GM19023 (cell line): Measurements from ENCODE around the gene SLCO1A2.
A peak's percentile ranks its signal among the peaks of the same experiment; 100 is the strongest.

Experiments used
- ATAC-seq: cut with Tn5 transposase; IDR thresholded peaks from one replicate; pipeline ENCODE4 v1.9.1; 2021; ENCODE audit warnings: mild to moderate bottlenecking, moderate library complexity; ENCODE audit not compliant: unreplicated experiment

Gene SLCO1A2

GRCh38 chr12:21336656-21337055 lies 1.9 kb upstream of the SLCO1A2 start:
- ATAC-seq, result no peak

GRCh38 chr12:21330682-21331253 lies 3.9 kb downstream of the SLCO1A2 start:
- ATAC-seq, result no peak

DNA sequence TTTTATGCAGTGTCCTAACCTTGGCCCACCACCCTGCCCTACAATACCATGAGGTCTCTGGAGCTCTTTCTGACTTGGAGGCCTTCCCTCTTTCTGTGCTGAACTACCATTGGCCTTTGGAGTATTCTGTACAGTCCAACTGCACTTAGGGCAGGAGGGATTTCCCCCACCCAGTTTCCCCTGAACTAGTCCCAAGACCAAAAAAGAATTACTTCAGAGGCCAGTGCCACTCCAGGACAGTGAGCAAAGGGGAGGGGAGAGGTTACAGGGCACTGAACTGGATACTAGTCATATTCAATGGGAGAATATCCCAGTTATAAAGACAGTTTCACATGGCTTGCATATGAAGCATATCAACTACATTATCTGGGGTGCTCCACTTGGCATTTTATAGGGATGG lies 6.1 kb downstream of the SLCO1A2 start:
- no peak for ATAC-seq

GRCh38 chr12:21324551-21324950 lies 10.2 kb downstream of the SLCO1A2 start:
- ATAC-seq, result no peak

DNA sequence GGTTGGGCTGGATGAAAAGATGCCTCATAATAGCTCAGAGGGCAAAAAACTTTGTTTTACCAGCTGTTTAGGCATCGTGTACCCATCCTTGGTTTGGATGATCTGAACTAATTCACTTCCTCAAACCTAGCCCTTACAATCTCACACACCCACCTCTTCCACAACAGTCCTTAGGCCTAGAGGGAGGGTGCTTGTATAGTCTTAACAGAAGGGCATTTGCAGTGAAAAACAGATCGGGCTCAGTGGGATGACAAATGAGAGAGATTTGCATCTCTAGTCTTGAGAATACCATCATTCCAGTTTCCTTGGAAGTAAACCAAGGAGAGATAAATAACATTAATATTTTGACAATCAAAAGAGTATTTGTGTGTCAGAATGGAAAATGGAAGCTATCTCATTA lies 11.0 kb downstream of the SLCO1A2 start:
- ATAC-seq, result no peak

GRCh38 chr12:21308785-21309184 lies 25.9 kb downstream of the SLCO1A2 start:
- no peak for ATAC-seq

- no peak for ATAC-seq
Observed at GRCh38 chr12:21305661-21306060, 29.1 kb downstream of the SLCO1A2 start.

DNA sequence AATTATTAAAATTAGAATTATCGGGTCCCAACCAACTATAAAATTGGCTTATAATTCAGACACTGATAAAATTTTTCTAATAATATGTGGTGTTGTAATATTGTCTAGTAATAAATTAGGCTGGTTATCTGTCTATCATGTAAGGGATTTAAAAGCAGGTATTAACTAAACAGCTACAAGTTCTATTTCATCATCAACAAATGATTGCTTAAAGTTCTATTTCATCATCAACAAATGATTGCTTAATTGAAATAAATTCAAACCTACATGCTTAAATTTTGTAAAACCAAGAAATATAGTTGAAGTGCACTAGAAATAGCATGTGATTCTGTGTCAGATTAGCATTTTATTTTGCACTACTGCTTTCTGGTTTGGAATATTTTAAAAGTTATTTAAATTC lies 34.1 kb downstream of the SLCO1A2 start:
- no peak for ATAC-seq

- ATAC-seq, result peak; percentile 52
Observed at GRCh38 chr12:21296751-21297406, 37.8 kb downstream of the SLCO1A2 start.

GRCh38 chr12:21296348-21296747 lies 38.4 kb downstream of the SLCO1A2 start:
- ATAC-seq, result no peak

DNA sequence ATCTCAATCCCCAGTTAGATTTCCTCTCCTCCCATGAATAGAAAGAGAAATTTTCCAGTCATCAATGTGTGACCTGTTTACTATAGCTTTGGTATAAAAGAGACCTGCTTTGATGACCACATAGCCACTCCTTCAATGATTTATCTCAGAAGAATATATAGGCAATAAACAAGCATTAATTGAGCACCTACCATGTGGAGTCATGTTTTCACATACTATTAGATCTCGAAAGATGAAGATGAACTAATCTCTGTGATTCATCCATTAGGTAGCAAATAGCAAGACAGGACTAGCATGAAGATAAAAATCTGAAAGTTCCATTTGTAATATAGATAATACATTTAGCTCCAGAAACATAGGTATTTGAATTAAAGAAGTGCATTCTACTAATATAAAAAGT lies 40.5 kb downstream of the SLCO1A2 start:
- ATAC-seq, result no peak

- no peak for ATAC-seq
Observed at GRCh38 chr12:21292111-21292510, 42.6 kb downstream of the SLCO1A2 start.

DNA sequence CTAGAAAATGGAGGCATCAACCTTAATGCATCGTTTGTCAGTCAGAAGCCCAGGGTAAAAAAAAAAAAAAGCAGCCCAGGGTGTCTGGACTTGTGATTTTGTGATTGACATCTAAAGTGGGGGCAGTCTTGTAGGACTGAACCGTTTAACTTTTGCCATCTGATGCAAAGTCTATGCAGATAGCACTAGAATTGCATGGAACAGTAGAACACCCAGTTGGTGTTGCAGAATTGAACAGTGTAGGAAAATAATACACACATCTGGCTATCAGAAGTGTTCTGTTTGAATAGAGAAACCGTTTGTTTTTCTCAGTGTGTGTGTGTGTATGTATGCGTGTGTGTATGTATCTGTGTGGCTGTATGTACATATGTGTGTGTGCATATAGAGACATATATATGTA lies 45.0 kb downstream of the SLCO1A2 start:
- ATAC-seq, result no peak

DNA sequence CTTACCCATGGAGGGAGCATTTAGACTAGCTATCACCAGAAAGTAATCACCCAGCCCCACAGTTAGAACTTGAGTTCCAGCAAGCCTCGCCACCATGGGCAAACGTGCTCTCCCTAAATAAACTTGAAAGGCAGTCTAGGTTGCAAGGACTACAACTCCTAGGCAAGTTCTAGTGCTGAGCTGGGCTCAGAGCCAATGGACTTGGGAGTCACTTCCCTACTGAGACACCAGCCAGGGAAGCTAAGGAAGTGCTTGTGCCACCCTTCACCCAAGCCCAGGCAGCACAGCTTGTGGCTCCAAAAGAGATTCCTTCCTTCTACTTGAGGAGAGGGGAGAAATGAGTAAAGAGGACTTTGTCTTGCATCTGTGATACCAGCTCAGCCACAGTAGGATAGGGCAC lies 57.9 kb downstream of the SLCO1A2 start:
- no peak for ATAC-seq

DNA sequence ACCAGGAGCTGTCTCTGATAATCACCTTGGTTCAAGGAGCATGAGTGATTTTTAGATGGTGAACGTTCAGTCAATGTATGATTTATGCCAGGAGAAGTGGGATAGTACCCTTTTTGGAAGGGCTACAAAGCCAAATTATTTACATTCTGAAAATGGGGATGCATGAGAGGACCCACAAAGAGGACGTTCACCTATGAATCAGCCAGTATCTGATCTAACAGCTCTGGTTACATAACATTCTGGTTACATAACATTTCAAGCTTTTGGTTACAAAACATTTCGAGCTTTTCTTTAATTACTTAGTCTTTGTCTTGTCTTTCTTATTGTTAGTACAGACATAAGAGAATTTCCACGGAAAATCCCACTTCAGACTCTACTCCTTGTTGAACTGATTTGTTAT lies 68.8 kb downstream of the SLCO1A2 start:
- no peak for ATAC-seq

DNA sequence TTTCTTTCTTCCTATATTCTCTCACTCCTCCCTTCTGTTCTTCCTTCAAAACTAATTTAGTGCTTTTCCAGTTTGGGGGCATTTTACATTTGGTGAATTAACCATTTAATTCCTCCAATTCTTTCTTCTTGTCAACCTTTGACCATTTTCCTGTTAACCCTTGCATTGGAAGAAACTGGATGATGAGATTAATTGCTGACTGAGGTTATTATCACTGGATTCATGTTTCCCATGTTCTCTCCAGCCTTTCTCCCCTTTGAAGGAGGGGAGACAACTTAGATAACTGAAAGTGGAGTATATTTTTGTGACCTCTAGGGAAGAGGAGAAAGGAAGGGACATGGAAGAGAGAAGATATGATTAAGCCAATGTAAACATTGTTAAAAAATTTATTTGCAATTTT lies 70.5 kb downstream of the SLCO1A2 start:
- ATAC-seq, result no peak

DNA sequence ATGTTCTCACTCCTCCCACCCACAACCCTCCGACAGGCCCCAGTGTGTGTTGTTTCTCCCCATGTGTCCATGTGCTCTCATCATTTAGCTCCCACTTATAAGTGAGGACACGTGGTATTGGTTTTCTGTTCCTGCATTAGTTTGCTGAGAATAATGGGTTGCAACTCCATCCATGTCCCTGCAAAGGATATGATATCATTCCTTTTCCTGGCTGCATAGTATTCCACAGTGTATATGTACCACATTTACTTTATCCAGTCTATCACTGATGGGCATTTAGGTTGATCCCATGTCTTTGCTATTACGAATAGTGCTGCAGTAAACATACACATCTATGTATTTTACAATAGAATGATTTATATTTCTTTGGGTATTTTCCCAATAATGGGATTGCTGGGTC lies 77.5 kb downstream of the SLCO1A2 start:
- no peak for ATAC-seq

DNA sequence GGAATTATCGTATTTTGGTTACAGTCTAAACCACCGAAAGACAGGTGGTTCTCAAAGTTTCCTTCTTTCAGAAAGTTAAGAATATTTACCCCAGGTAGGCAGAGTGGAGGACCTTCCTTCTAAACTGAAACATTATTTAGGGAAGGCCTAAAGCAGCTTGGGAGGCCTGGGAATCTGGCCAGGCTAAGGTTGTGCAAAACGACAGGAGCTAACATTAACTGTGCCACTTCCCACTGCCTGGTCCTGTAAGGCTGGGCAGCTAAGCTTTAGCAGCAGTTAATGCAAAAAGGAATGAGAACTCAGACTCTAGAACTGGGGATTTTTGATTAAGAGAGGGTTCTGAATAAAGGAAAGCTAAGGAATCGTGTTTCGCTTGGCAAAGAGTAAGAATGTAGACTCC lies 82.6 kb downstream of the SLCO1A2 start:
- ATAC-seq, result no peak

- ATAC-seq, result peak; percentile 62
Observed at GRCh38 chr12:21248679-21249078, 86.0 kb downstream of the SLCO1A2 start.

DNA sequence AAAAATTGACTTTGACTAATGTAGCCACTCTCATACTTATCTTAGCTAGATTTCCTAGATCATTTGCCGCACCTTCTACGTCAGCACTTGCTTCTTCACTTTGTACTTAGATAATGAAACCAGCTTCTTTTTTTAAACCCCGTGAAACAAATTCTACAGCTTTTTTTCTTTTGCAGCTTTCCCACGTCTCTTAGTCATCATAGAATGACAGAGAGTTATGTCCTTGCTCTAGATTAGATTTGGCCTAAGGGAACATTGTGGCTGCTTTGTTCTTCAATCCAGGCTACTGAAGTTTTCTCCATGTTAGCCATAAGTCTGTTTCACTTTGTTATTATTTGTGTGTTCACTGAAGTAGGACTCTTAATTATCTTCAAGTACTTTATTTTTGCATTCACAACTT lies 94.9 kb downstream of the SLCO1A2 start:
- ATAC-seq, result no peak

- ATAC-seq, result no peak
Observed at GRCh38 chr12:21234395-21234794, 100.3 kb downstream of the SLCO1A2 start.

DNA sequence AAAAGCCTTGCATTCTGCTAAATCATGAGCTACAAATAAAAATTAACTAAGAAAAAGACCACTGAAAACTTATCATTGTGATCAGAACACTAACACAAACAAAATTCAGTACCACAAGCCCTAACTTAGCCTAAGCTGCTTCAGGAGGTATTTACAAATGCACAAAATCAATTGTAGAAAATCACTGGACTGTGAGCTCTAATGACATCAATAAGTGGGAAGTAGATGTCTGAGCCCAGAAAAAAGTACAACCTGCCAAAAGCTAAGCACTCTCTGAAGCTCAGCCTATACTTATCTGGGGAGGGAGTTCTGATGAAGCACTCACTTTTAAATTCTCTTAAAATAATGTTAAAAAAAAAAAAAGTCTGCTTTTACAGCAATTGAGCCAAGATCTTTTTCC lies 110.8 kb downstream of the SLCO1A2 start:
- no peak for ATAC-seq

GRCh38 chr12:21221778-21222177 lies 112.9 kb downstream of the SLCO1A2 start:
- no peak for ATAC-seq
